Lower lobe of right lung (tissue), 2 donors: ENCODE measurements around the gene PRODH. TPM values are rescaled to one million over a fixed set of nuclear protein-coding genes. Genes with fewer than 3 reads are reported as not detected.
"Not testable (repeated sequence)": the region's sequence is repeated elsewhere in the genome, so short reads cannot be mapped to it uniquely, and the experiment has no call there.

Experiments used
- ATAC-seq, 2 donors: fragments of 200-7000 bp; cut with Tn5 transposase; one replicate each; pipeline ENCODE4 v1.9.1; 2020 to 2022; ENCODE audit warnings: mild to moderate bottlenecking in 2 of 2, moderate library complexity in 2 of 2
- DNase-seq: peaks from one replicate; pipeline ENCODE4 v3.0.0-alpha.2; 2020
- H3K27ac ChIP-seq: fragments of 200-600 bp; one replicate; pipeline ENCODE4 v1.8.0; 2022
- H3K27me3 ChIP-seq: fragments of 200-600 bp; one replicate; pipeline ENCODE4 v1.8.0; 2022; ENCODE audit warnings: low read depth
- H3K36me3 ChIP-seq: fragments of 200-600 bp; one replicate; pipeline ENCODE4 v1.8.0; 2022; ENCODE audit warnings: mild to moderate bottlenecking
- H3K4me1 ChIP-seq: fragments of 200-600 bp; one replicate; pipeline ENCODE4 v1.8.0; 2022
- H3K4me3 ChIP-seq: fragments of 200-600 bp; one replicate; pipeline ENCODE4 v1.8.0; 2022; ENCODE audit warnings: mild to moderate bottlenecking
- H3K9me3 ChIP-seq: fragments of 200-600 bp; one replicate; pipeline ENCODE4 v1.8.0; 2022
- CTCF ChIP-seq: fragments of 200-600 bp; IDR thresholded peaks from one replicate; pipeline ENCODE4 v1.8.0; 2022; ENCODE audit warnings: antibody characterized with exemption, mild to moderate bottlenecking
- intact Hi-C: fragments of 100-400 bp; cut with DNase I; formaldehyde crosslinking; loops from one replicate; pipeline ENCODE4 v1.11.0; 2022
- total RNA-seq: library from RNA; stranded (reverse); fragmentation: NEBNext Ultra II Directional; extraction: Animal tissue kit (Norgen Biotek cat#: 25700); gene quantifications from one replicate; pipeline ENCODE4 v1.2.1, GENCODE V29; 2021
- donor health status: DM: no; HTN: yes; CAD: no; lungs with severe emphysema.

The PRODH gene
- total RNA-seq, 1 donor from 2014 or later: 33.9 TPM

GRCh38 chr22:18952022-18952421 lies 15.9 kb upstream of the PRODH start:
- Histone ChIP-seq H3K27me3 (no peaks in the 10 kb centered on the region), H3K4me1 (no peaks in the 10 kb centered on the region), H3K36me3 (no peaks in the 10 kb centered on the region), H3K9me3 (no peaks in the 10 kb centered on the region), H3K27ac (no peak overlapping the region), H3K4me3 (no peak overlapping the region)
- no peak for TF ChIP-seq CTCF
- ATAC-seq (no peak), DNase-seq (peak; percentile 13)
- intact Hi-C loops: no loop called here

GRCh38 chr22:18950141-18950540 lies 14.0 kb upstream of the PRODH start:
- ATAC-seq (no peak), DNase-seq (peak; percentile 36)
- H3K4me3 ChIP-seq: no peak overlapping the region

GRCh38 chr22:18947905-18948304 lies 11.8 kb upstream of the PRODH start:
- DNase-seq: peak; percentile 43
- no peak overlapping the region for H3K4me3 ChIP-seq
- intact Hi-C loops: no loop called here
- no peak for TF ChIP-seq CTCF
- H3K4me1 ChIP-seq: no peaks in the 10 kb centered on the region
- H3K36me3 ChIP-seq: no peaks in the 10 kb centered on the region
- H3K9me3 ChIP-seq: no peaks in the 10 kb centered on the region
- no peak overlapping the region for H3K27ac ChIP-seq
- no peaks in the 10 kb centered on the region for H3K27me3 ChIP-seq
- ATAC-seq: no peak

More at GRCh38 chr22:18950141-18950540, 14.0 kb upstream of the PRODH start:
- Histone ChIP-seq H3K9me3 (no peaks in the 10 kb centered on the region), H3K36me3 (no peaks in the 10 kb centered on the region), H3K27ac (no peak overlapping the region), H3K27me3 (no peaks in the 10 kb centered on the region), H3K4me1 (no peaks in the 10 kb centered on the region)
- intact Hi-C loops: no loop called here
- TF ChIP-seq CTCF: no peak

- H3K9me3 ChIP-seq, ATAC-seq, H3K27ac ChIP-seq, DNase-seq, intact Hi-C loops, H3K36me3 ChIP-seq, H3K4me1 ChIP-seq, H3K4me3 ChIP-seq, H3K27me3 ChIP-seq: not testable (repeated sequence)
These were observed 11.0 kb upstream of the PRODH start for GRCh38 chr22:18947105-18947504.

- H3K27ac ChIP-seq, DNase-seq, intact Hi-C loops, H3K9me3 ChIP-seq, H3K36me3 ChIP-seq, H3K27me3 ChIP-seq, ATAC-seq, H3K4me3 ChIP-seq, H3K4me1 ChIP-seq: not testable (repeated sequence)
These were observed 2.6 kb upstream of the PRODH start for GRCh38 chr22:18938691-18939090.

DNA sequence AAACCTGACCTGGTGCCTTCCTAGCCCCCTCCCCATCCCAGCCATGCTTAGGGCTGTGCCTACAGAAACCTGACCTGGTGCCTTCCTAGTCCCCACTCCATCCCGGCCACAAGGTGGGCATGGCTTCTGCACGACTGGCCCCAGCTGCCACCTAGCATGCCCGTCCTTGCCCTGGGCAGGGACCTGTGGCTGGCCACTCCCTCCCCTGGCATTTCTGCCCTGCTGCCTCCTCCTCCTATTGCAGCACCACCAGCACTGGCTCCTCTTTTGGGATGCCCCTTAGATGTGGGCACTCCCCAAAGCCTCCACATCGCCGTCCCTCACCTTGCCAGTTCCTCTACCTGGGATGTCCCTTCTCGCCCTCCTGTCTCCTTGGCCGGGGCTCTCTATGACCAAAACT lies 1.4 kb downstream of the PRODH start:
- DNase-seq, H3K27me3 ChIP-seq, H3K9me3 ChIP-seq, intact Hi-C loops, H3K4me3 ChIP-seq, H3K36me3 ChIP-seq, H3K4me1 ChIP-seq, H3K27ac ChIP-seq: not testable (repeated sequence)
- ATAC-seq: peak; percentile 49 to 71

- Histone ChIP-seq H3K4me1 (no peaks in the 10 kb centered on the region), H3K4me3 (no peak overlapping the region), H3K27me3 (no peaks in the 10 kb centered on the region), H3K9me3 (no peaks in the 10 kb centered on the region), H3K27ac (no peak overlapping the region), H3K36me3 (no peaks in the 10 kb centered on the region)
- no peak for TF ChIP-seq CTCF
- no peak for DNase-seq
- ATAC-seq: peak in 1 of 2 donors; percentile 43
- intact Hi-C loops: no loop called here
These were observed 2.2 kb downstream of the PRODH start for GRCh38 chr22:18933914-18934313.
